ENCODE results near the gene NLGN1. TPM values are rescaled to one million over a fixed set of nuclear protein-coding genes. Genes with fewer than 3 reads are reported as not detected.
A peak's percentile ranks its signal among the peaks of the same experiment; 100 is the strongest.

NLGN1 gene
- total RNA-seq, 1 experiment from 2014 or later = not detected

DNA sequence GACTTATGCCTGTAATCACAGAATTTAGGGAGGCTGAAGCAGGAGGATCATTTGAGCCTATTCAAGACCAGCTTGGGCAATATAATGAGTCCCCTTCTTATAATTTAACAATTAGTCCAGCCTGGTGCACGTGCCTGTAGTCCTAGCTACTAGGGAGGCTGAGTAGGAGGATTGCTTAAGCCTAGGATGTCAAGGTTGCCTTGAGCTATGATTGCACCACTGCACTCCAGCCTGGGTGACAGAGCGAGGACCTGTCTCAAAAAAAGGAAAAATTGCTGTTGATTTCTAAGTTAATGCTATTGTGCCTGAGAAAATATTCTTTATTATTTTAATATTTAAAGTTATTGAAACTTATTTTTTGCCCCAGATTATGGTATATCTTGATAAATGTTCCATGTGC lies 159.0 kb downstream of the NLGN1 start:
- intact Hi-C loops (cut with micrococcal nuclease) = no loop called here
- peak; percentile 48 for DNase-seq (ENCODE audit: unreplicated experiment)
- CTCF ChIA-PET = interaction anchor here (0.6 to 3.9 kb wide), 4 partner anchors 28 to 310 kb away, joined by 3 to 28 read pairs (median 6); no protein-coding TSS in a partner anchor
- Mint-ChIP-seq H3K4me3 (ENCODE audit: unreplicated experiment) (no peak overlapping the region), H3K4me1 (ENCODE audit: insufficient read depth, unreplicated experiment) (no peaks in the 10 kb centered on the region), H3K27ac (ENCODE audit: low read depth, unreplicated experiment) (no peak overlapping the region), H3K36me3 (ENCODE audit: insufficient read depth, unreplicated experiment) (no peaks in the 10 kb centered on the region), H3K9me3 (ENCODE audit: unreplicated experiment) (no peaks in the 10 kb centered on the region), H3K27me3 (ENCODE audit: insufficient read depth, unreplicated experiment) (peaks cover 99% of the 10 kb centered on the region)
- POLR2A ChIA-PET = interaction anchor here (0.6 kb wide), 1 partner anchor 688 kb away, joined by 3 read pairs; no protein-coding TSS in a partner anchor
- BruUV-seq (replicated peaks) = no TSS peak
- TF ChIP-seq, protein P1, sequence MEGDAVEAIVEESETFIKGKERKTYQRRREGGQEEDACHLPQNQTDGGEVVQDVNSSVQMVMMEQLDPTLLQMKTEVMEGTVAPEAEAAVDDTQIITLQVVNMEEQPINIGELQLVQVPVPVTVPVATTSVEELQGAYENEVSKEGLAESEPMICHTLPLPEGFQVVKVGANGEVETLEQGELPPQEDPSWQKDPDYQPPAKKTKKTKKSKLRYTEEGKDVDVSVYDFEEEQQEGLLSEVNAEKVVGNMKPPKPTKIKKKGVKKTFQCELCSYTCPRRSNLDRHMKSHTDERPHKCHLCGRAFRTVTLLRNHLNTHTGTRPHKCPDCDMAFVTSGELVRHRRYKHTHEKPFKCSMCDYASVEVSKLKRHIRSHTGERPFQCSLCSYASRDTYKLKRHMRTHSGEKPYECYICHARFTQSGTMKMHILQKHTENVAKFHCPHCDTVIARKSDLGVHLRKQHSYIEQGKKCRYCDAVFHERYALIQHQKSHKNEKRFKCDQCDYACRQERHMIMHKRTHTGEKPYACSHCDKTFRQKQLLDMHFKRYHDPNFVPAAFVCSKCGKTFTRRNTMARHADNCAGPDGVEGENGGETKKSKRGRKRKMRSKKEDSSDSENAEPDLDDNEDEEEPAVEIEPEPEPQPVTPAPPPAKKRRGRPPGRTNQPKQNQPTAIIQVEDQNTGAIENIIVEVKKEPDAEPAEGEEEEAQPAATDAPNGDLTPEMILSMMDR (IDR thresholded peaks at IDR 0.05; ENCODE audit: unreplicated experiment) = no peak

DNA sequence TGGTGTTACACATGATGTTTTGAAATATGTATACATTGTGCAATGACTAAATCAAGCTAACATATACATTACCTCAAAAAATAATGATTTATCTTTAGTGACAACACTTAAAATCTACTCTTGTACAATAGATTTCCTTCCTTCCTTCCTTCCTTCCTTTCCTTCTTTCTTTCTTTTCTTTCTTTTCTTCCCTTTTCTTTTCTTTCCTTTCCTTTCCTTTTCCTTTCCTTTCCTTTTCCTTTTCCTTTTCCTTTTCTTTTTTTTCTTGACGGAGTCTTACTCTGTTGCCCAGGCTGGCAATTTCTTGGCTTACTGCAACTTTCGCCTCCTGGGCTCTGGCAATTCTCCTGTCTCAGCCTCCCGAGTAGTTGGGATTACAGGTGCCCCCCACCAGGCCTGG lies 170.5 kb downstream of the NLGN1 start:
- POLR2A ChIA-PET = no interaction called here
- no peaks in the 10 kb centered on the region for H3K4me1 Mint-ChIP-seq (ENCODE audit: insufficient read depth, unreplicated experiment)
- peaks cover 12% of the 10 kb centered on the region for H3K36me3 Mint-ChIP-seq (ENCODE audit: insufficient read depth, unreplicated experiment)
- DNase-seq (ENCODE audit: unreplicated experiment) = no peak
- no TSS peak for BruUV-seq (replicated peaks)
- no peak overlapping the region for H3K27ac Mint-ChIP-seq (ENCODE audit: low read depth, unreplicated experiment)
- H3K9me3 Mint-ChIP-seq (ENCODE audit: unreplicated experiment) = no peaks in the 10 kb centered on the region
- H3K4me3 Mint-ChIP-seq (ENCODE audit: unreplicated experiment) = no peak overlapping the region
- CTCF ChIA-PET = no interaction called here
- intact Hi-C loops (cut with micrococcal nuclease) = no loop called here
- TF ChIP-seq, protein P1 (IDR thresholded peaks at IDR 0.05; ENCODE audit: unreplicated experiment) = no peak
- peaks cover 77% of the 10 kb centered on the region for H3K27me3 Mint-ChIP-seq (ENCODE audit: insufficient read depth, unreplicated experiment)

DNA sequence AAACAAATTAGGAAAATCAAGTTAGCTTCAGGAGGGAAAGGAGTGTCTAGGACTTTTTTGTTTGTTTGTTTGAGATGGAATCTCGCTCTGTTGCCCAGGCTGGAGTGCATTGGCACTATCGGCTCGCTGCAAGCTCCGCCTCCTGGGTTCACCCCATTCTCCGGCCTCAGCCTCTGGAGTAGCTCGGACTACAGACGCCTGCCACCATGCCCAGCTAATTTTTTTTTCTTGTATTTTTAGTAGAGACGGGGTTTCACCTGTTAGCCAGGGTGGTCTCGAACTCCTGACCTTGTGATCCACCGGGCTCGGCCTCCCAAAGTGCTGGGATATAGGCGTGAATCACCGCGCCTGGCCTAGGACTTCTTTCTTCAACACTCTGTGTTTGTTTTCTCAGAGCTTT lies 171.1 kb downstream of the NLGN1 start:
- CTCF ChIA-PET = interaction anchor here (0.6 kb wide), 1 partner anchor 1946 kb away, joined by 3 read pairs; no protein-coding TSS in a partner anchor
- H3K36me3 Mint-ChIP-seq (ENCODE audit: insufficient read depth, unreplicated experiment) = peaks cover 11% of the 10 kb centered on the region

DNA sequence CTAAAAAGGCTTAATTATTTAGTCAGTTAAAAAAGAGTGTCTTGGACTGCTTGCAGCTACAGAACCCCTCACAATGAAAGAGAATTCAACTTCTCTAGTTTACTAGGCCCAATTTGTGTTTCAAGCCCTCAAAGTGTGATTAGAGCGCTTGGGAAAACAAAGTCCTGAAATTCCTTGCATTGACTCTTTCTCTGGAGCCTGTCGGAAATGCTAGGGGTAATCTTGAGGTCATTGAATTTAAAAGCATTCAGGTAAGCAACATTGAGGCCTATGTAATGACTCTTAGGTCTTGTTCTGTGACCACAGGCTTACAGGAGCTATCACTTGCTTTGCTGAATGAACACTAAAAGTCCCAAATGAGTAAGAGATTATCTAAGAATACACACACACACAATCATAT lies 186.0 kb downstream of the NLGN1 start:
- Mint-ChIP-seq H3K4me1 (ENCODE audit: insufficient read depth, unreplicated experiment) (peaks cover 5% of the 10 kb centered on the region), H3K4me3 (ENCODE audit: unreplicated experiment) (no peak overlapping the region), H3K27me3 (ENCODE audit: insufficient read depth, unreplicated experiment) (peaks cover 88% of the 10 kb centered on the region), H3K36me3 (ENCODE audit: insufficient read depth, unreplicated experiment) (no peaks in the 10 kb centered on the region), H3K9me3 (ENCODE audit: unreplicated experiment) (no peaks in the 10 kb centered on the region), H3K27ac (ENCODE audit: low read depth, unreplicated experiment) (no peak overlapping the region)
- TF ChIP-seq, protein P1 (IDR thresholded peaks at IDR 0.05; ENCODE audit: unreplicated experiment) = no peak
- CTCF ChIA-PET = interaction anchor here (0.6 to 1.2 kb wide), 6 partner anchors 11 to 530 kb away, joined by 3 to 5 read pairs (median 4); no protein-coding TSS in a partner anchor
- POLR2A ChIA-PET = no interaction called here
- BruUV-seq (replicated peaks) = no TSS peak
- no peak for DNase-seq (ENCODE audit: unreplicated experiment)
- intact Hi-C loops (cut with micrococcal nuclease) = no loop called here

More for the DNA sequence above, 171.1 kb downstream of the NLGN1 start:
- no peaks in the 10 kb centered on the region for H3K9me3 Mint-ChIP-seq (ENCODE audit: unreplicated experiment)
- no TSS peak for BruUV-seq (replicated peaks)
- no peak overlapping the region for H3K4me3 Mint-ChIP-seq (ENCODE audit: unreplicated experiment)
- TF ChIP-seq, protein P1 (IDR thresholded peaks at IDR 0.05; ENCODE audit: unreplicated experiment) = no peak
- DNase-seq (ENCODE audit: unreplicated experiment) = no peak
- no peak overlapping the region for H3K27ac Mint-ChIP-seq (ENCODE audit: low read depth, unreplicated experiment)
- H3K4me1 Mint-ChIP-seq (ENCODE audit: insufficient read depth, unreplicated experiment) = no peaks in the 10 kb centered on the region
- POLR2A ChIA-PET = no interaction called here
- intact Hi-C loops (cut with micrococcal nuclease) = no loop called here
- peaks cover 75% of the 10 kb centered on the region for H3K27me3 Mint-ChIP-seq (ENCODE audit: insufficient read depth, unreplicated experiment)

Measured in MCF 10A (cell line).